Prostate gland (tissue), 2 donors: ENCODE measurements around the gene PICALM.

Experiments used
- CTCF ChIP-seq, 4 experiments: fragments of 200-600 bp in 2 of 4; fragments of 450-650 bp in 2 of 4; sonication (generic) in 2 of 4; IDR thresholded peaks; 1 replicate in 3 of 4; 2 replicates in 1 of 4; pipeline ENCODE4 v1.5.1; 2016 to 2019; ENCODE audit warnings: antibody characterized with exemption in 4 of 4, mild to moderate bottlenecking in 2 of 4, moderate library complexity in 2 of 4
- POLR2AphosphoS5 ChIP-seq: sonication (generic); formaldehyde crosslinking; IDR thresholded peaks from one replicate; pipeline ENCODE4 v1.6.1; 2017; ENCODE audit warnings: antibody characterized with exemption

- TF ChIP-seq CTCF (IDR thresholded peaks at IDR 0.05) (no peak), POLR2AphosphoS5 (no peak)
Observed at GRCh38 chr11:86089659-86090058, 20.8 kb upstream of the PICALM start.
